Melanocyte of skin (primary cell): ENCODE results near the gene POLR1E. TPM values are rescaled to one million over a fixed set of nuclear protein-coding genes. Genes with fewer than 3 reads are reported as not detected.

Source experiments
- total RNA-seq, 2 donors: library from RNA; depleted of rRNA; stranded (reverse); fragments of >200 nt; gene quantifications; 2 replicates each; pipeline ENCODE4 v1.2.3, GENCODE V29; 2012

POLR1E gene, protein sequence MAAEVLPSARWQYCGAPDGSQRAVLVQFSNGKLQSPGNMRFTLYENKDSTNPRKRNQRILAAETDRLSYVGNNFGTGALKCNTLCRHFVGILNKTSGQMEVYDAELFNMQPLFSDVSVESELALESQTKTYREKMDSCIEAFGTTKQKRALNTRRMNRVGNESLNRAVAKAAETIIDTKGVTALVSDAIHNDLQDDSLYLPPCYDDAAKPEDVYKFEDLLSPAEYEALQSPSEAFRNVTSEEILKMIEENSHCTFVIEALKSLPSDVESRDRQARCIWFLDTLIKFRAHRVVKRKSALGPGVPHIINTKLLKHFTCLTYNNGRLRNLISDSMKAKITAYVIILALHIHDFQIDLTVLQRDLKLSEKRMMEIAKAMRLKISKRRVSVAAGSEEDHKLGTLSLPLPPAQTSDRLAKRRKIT
- 10 to 100 TPM; 13.8 to 30.3 TPM for total RNA-seq

DNA sequence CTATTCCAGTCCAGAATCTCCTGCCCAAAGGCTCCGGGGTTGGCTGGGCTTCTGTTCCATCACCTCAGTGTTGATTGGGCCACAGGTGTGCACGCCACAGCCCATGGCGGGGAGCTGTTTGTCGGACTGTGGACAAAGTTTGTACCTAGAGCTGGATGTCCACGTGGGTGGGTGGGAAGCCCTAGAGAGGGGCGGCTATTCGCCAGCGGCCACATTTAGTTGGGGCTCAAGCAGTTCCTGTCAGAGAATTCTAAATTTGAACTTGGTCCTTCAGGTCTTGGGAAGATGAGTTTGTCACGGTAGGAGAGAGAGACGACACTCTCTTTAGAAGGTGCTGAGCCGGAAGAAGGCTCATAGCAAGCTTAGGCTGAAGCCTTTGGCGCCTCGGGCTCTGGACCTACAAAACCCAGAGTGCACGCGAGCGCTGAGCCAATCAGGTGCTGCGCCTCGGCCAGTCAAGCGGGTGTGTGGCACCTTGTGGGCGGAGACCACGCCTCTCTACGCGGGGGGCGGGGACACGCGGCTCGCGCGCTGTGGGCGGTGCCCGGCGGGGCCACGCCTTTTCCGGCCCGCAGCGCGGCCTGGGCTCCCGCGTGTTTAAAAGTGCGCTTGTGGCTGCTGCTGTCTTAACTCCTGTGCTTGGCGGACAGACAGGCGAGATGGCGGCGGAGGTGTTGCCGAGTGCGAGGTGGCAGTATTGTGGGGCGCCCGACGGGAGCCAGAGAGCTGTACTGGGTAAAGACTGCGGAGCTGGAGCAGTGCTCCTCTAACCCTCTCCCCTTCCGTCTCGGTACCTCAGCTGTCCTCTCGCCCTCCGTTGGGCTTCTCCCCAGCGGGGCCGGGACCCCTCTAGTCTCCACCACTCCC lies at the start of gene POLR1E:
TSS of gene POLR1E (plus strand) at position 560 of the 867 bp plus-strand sequence. CDS start at position 660, 100 bp downstream.

DNA sequence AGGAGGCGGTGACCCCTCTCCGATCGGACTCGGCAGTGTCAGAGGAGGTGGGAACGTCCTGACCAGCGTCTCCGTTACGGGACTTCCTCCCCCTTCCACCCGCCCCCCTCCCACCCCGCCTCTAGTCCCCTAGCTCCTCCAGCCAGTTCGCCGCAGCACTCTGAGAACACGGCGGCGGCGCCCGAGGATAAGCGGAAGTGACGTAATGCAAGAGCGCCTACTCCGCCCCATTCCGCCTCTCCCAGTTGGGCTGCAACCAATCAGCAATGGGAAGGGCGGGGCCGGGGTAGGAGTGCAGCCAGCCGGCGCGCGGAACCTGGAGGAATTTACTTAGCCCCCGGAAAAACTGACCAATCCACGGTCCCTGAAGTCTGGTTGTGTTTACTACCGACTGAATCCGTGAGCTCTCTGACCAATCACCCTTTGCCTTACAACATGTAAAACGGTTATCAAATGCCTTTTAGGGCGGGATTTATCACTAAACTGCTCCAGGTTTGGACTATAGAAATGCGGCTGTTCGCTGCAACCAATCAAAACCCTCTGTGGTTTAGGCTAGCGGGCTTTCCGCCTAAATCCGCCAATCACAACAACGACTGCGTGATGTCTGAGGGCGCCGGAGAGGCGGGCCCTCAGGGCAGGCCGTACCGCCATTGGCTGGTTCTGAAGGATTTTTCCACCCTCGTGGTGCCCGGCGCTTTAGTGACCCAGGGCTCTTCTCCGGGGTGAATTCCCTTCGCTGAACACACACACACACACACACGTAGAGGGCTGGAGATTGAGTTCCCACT lies 20.3 kb upstream of the POLR1E start, which contains the start of gene ZBTB5:
TSS of gene ZBTB5 (minus strand) at position 202 of the 788 bp plus-strand sequence. CDS start 22,899 bp downstream, outside the sequence.

Other genes starting within 250 kb of the POLR1E start
- gene GRHPR, start 63.3 kb upstream of the POLR1E start, total RNA-seq, result 100 to 1,000 TPM; 169 to 194 TPM
- 1 to 10 TPM; 7.7 to 8.6 TPM for gene ZBTB5, start 20.5 kb upstream of the POLR1E start, total RNA-seq
- gene FBXO10, start 90.4 kb downstream of the POLR1E start, total RNA-seq, result 10 to 100 TPM; 20.6 to 27.0 TPM
- 100 to 1,000 TPM in 1 of 2 donors, 10 to 100 TPM in 1; 68.5 to 162 TPM for gene TOMM5, start 106.6 kb downstream of the POLR1E start, total RNA-seq
- not detected for gene FRMPD1, start 165.0 kb downstream of the POLR1E start, total RNA-seq